IPS-18a (cell line): ENCODE data around the gene TTYH2.
"Not testable (repeated sequence)": the region's sequence is repeated elsewhere in the genome, so short reads cannot be mapped to it uniquely, and the experiment has no call there.

Source experiments
- H3K27ac ChIP-seq: one replicate; pipeline ENCODE4 v1.5.1; 2013; ENCODE audit warnings: low read length
- H3K27me3 ChIP-seq: one replicate; pipeline ENCODE4 v1.6.1; 2013; ENCODE audit warnings: mild to moderate bottlenecking, low read length; ENCODE audit not compliant: control insufficient read depth, insufficient read depth
- H3K36me3 ChIP-seq: one replicate; pipeline ENCODE4 v1.6.1; 2013; ENCODE audit warnings: low read depth, low read length; ENCODE audit not compliant: control insufficient read depth
- H3K4me1 ChIP-seq: one replicate; pipeline ENCODE4 v1.6.1; 2013; ENCODE audit warnings: low read depth, low read length; ENCODE audit not compliant: control insufficient read depth
- H3K4me3 ChIP-seq: one replicate; pipeline ENCODE4 v1.5.1; 2013; ENCODE audit warnings: low read length
- H3K9ac ChIP-seq: one replicate; pipeline ENCODE4 v1.6.1; 2013; ENCODE audit warnings: mild to moderate bottlenecking, low read length, moderate library complexity
- H3K9me3 ChIP-seq: one replicate; pipeline ENCODE4 v1.6.1; 2013; ENCODE audit warnings: low read depth, low read length; ENCODE audit not compliant: control insufficient read depth

Gene TTYH2

GRCh38 chr17:74274060-74274708 lies 60.8 kb downstream of the TTYH2 start, which contains the start of gene DNAI2:
Gene DNAI2 (plus strand): TSS chr17:74274234. CDS start chr17:74281818, 7,584 bp downstream.
- no peak within 1 kb of the TSS for H3K27ac ChIP-seq

DNA sequence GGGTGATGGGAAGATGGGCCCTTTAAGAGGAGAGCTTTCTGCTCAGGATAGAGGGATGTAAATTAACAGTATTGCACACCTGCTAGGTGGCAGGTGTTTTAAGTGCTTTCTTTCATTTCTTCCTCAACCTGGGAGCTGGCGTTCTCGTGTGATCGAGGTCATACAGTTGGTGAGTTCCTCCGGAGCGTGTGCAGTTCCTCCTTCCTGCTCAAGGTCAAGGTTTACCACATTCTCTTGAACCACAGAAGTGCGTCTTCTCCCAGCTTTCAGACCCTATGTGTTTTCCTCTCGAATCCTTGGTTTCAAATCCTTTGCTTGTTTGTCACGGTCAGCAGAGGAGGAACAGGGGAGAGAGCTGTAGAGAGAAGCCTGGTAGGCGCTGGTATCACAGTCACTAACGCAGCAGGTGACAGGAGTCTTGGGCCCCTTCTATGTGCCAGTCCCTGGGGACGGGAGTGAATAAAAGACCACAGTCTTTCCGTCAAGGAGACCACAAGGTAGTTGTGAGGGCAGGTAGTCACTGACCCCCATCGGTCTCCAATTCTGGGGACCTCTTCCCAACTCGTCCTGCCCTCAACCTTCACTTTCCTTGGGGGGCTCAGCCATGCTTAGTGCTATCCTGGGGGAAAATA lies 61.5 kb downstream of the TTYH2 start:
- no peaks in the 10 kb centered on the region for H3K9me3 ChIP-seq
- no peak overlapping the region for H3K27ac ChIP-seq
- H3K9ac ChIP-seq: no peak overlapping the region
- H3K27me3 ChIP-seq: peaks cover 16% of the 10 kb centered on the region
- H3K4me3 ChIP-seq: no peak overlapping the region
- no peaks in the 10 kb centered on the region for H3K36me3 ChIP-seq
- H3K4me1 ChIP-seq: peaks cover 15% of the 10 kb centered on the region

More at GRCh38 chr17:74274060-74274708, 60.8 kb downstream of the TTYH2 start, which contains the start of gene DNAI2:
- peak within 1 kb of the TSS; percentile 33 for H3K4me3 ChIP-seq
- no peaks in the 10 kb centered on the region for H3K9me3 ChIP-seq
- no peak within 1 kb of the TSS for H3K9ac ChIP-seq
- H3K36me3 ChIP-seq: no peaks in the 10 kb centered on the region
- H3K27me3 ChIP-seq: peaks cover 16% of the 10 kb centered on the region
- peaks cover 15% of the 10 kb centered on the region for H3K4me1 ChIP-seq

DNA sequence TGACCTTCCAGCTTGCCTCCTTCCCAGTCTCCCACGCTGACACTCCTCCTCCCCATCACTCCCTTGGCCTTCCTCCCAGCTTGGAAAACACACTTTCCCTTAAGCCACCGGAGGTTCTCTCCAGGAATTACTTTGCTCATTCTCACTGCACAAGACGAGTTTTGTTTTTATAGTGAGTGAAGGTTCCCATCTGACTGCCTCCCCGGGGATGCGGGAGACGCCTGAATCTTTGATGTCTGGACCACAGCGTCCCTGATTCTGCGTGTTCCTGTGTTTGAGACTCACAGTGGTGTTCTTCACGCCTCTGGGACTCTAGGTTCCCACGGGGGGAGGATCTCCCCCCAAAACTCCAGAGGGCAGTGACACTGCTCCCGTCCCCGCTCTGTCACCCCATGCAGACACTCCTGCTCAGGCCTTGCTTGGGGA lies 62.7 kb downstream of the TTYH2 start:
- no peak overlapping the region for H3K4me3 ChIP-seq
- H3K4me1 ChIP-seq: peaks cover 15% of the 10 kb centered on the region
- no peaks in the 10 kb centered on the region for H3K9me3 ChIP-seq
- H3K27ac ChIP-seq: no peak overlapping the region
- no peaks in the 10 kb centered on the region for H3K36me3 ChIP-seq
- peaks cover 16% of the 10 kb centered on the region for H3K27me3 ChIP-seq
- H3K9ac ChIP-seq: no peak overlapping the region

GRCh38 chr17:74276541-74277009 lies 63.2 kb downstream of the TTYH2 start:
- no peak overlapping the region for H3K4me3 ChIP-seq
- H3K4me1 ChIP-seq: peaks cover 15% of the 10 kb centered on the region
- no peaks in the 10 kb centered on the region for H3K9me3 ChIP-seq
- no peak overlapping the region for H3K27ac ChIP-seq
- H3K9ac ChIP-seq: no peak overlapping the region
- peaks cover 16% of the 10 kb centered on the region for H3K27me3 ChIP-seq
- no peaks in the 10 kb centered on the region for H3K36me3 ChIP-seq

DNA sequence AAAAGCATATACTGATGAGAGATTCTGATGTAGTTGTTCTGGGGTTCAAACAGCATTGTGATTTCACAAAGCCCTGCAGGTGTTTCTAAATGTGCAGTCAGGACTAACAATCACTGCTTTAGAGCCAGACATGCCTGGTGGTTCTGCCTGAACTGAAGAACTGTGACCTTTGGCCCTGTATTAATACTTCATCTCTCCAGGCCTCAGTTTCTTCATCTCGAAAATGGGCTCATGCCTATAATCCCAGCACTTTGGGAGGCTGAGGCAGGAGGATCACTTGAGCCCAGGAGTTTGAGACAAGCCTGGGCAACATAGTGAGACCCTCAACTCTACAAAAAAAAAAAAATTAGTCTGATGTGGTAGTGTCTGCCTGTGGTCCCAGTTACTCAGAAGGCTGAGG lies 64.6 kb downstream of the TTYH2 start:
- no peak overlapping the region for H3K4me3 ChIP-seq
- H3K36me3 ChIP-seq: no peaks in the 10 kb centered on the region
- peaks cover 8% of the 10 kb centered on the region for H3K4me1 ChIP-seq
- H3K9me3 ChIP-seq: no peaks in the 10 kb centered on the region
- H3K27ac ChIP-seq: no peak overlapping the region
- H3K9ac ChIP-seq: no peak overlapping the region
- H3K27me3 ChIP-seq: peaks cover 16% of the 10 kb centered on the region

- not testable (repeated sequence) for H3K27ac ChIP-seq, H3K9ac ChIP-seq, H3K27me3 ChIP-seq, H3K36me3 ChIP-seq, H3K9me3 ChIP-seq, H3K4me3 ChIP-seq, H3K4me1 ChIP-seq
Observed at GRCh38 chr17:74279617-74280016, 66.2 kb downstream of the TTYH2 start.

GRCh38 chr17:74280093-74280513 lies 66.7 kb downstream of the TTYH2 start:
- H3K9me3 ChIP-seq: no peaks in the 10 kb centered on the region
- no peak overlapping the region for H3K27ac ChIP-seq
- H3K36me3 ChIP-seq: no peaks in the 10 kb centered on the region
- peaks cover 3% of the 10 kb centered on the region for H3K27me3 ChIP-seq
- H3K9ac ChIP-seq: no peak overlapping the region
- no peak overlapping the region for H3K4me3 ChIP-seq
- H3K4me1 ChIP-seq: peaks cover 2% of the 10 kb centered on the region

GRCh38 chr17:74281799-74282198 lies 68.4 kb downstream of the TTYH2 start:
- H3K4me3 ChIP-seq: no peak overlapping the region
- H3K27me3 ChIP-seq: no peaks in the 10 kb centered on the region
- peaks cover 5% of the 10 kb centered on the region for H3K4me1 ChIP-seq
- no peak overlapping the region for H3K9ac ChIP-seq
- no peak overlapping the region for H3K27ac ChIP-seq
- no peaks in the 10 kb centered on the region for H3K36me3 ChIP-seq
- no peaks in the 10 kb centered on the region for H3K9me3 ChIP-seq

GRCh38 chr17:74282274-74282586 lies 68.9 kb downstream of the TTYH2 start:
- H3K27ac ChIP-seq: not testable (repeated sequence)

DNA sequence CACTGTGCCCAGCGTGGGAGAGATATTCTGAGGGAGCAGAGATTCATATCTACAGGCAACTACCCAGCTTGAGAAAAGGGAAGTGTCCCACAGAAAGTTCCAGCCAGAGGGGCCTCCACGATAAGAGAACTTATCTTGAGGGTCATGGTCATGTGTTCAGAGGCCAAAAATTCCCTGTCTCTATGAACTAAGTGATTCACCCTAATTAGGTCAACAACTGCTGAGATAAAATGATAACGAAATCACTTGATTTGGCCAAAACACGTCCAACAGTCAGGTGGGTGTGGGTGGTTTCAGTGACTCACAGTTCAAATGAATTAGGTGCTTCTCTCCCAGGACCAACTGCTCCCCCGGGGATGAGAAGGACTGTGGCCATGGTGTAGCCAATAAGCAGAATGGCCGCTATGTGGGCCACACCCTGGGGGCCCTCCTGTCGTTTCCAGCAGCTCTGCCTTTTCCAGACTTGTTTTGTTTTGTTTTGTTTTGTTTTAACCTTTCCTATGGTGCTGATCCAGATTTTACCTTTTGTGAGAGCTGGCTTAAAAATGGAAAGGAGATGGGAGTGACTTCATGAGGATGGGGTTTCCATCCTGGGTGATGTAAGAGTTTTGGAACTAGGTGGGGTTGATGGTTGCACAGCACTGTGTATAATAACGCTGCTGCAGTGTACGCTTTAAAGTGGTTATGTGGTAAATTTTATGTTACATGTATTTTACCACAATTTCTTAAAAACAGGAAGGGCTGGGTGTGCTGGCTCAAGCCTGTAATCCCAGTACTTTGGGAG lies 69.4 kb downstream of the TTYH2 start:
- Histone ChIP-seq H3K9me3 (no peaks in the 10 kb centered on the region), H3K36me3 (no peaks in the 10 kb centered on the region), H3K27ac (no peak overlapping the region), H3K4me3 (no peak overlapping the region), H3K9ac (no peak overlapping the region), H3K27me3 (no peaks in the 10 kb centered on the region), H3K4me1 (peaks cover 5% of the 10 kb centered on the region)

More at GRCh38 chr17:74282274-74282586, 68.9 kb downstream of the TTYH2 start:
- H3K4me3 ChIP-seq, H3K9ac ChIP-seq, H3K9me3 ChIP-seq, H3K36me3 ChIP-seq, H3K4me1 ChIP-seq, H3K27me3 ChIP-seq: not testable (repeated sequence)

GRCh38 chr17:74283371-74283673 lies 70.0 kb downstream of the TTYH2 start:
- no peaks in the 10 kb centered on the region for H3K27me3 ChIP-seq
- no peaks in the 10 kb centered on the region for H3K36me3 ChIP-seq
- no peaks in the 10 kb centered on the region for H3K9me3 ChIP-seq
- H3K4me3 ChIP-seq: no peak overlapping the region
- peaks cover 5% of the 10 kb centered on the region for H3K4me1 ChIP-seq
- H3K9ac ChIP-seq: no peak overlapping the region
- H3K27ac ChIP-seq: no peak overlapping the region
